ENCODE results near the gene RPL41.

DNA sequence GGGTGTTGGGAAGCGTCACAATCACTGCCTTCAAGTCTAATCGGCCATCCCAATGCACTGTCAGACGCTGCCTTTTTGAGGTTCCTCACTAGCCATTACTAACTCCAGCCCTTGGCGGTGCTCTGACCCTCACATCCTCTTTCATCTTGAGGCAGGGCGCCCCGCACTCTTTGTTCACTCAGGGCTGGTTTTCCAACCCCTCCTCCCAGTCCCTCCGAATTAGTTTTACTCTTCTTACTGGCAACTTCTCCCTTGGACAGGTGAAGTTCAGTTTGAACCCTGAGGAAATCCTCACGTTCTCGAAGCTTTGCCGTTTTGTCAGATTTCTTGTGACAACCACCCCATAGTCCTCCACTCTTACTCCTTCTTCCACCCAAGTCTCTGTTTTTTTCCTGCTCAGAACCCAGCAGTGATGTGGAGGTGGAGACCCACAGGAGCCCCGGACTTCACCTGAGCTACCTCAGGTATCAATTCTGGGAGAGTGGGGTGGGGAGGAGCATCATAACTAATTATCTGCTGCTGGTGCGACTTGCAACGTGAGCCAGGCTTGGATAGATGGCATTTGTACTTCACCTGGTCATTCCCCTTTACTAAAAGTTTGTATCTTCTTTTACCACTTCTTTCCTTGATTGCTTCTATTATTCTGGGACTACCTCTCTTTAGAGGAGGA lies 2.4 kb downstream of the RPL41 start:
- TF ChIP-seq, protein P1, sequence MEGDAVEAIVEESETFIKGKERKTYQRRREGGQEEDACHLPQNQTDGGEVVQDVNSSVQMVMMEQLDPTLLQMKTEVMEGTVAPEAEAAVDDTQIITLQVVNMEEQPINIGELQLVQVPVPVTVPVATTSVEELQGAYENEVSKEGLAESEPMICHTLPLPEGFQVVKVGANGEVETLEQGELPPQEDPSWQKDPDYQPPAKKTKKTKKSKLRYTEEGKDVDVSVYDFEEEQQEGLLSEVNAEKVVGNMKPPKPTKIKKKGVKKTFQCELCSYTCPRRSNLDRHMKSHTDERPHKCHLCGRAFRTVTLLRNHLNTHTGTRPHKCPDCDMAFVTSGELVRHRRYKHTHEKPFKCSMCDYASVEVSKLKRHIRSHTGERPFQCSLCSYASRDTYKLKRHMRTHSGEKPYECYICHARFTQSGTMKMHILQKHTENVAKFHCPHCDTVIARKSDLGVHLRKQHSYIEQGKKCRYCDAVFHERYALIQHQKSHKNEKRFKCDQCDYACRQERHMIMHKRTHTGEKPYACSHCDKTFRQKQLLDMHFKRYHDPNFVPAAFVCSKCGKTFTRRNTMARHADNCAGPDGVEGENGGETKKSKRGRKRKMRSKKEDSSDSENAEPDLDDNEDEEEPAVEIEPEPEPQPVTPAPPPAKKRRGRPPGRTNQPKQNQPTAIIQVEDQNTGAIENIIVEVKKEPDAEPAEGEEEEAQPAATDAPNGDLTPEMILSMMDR (IDR thresholded peaks at IDR 0.05): no peak
- no peak for TF ChIP-seq ZFX (IDR thresholded peaks at IDR 0.05; ENCODE audit: borderline replicate concordance)

Data from 22Rv1 (cell line).